GM21529 (cell line): ENCODE results near the gene TMEM248.
"Not testable (repeated sequence)": the region's sequence is repeated elsewhere in the genome, so short reads cannot be mapped to it uniquely, and the experiment has no call there.

Experiments used
- ATAC-seq: cut with Tn5 transposase; IDR thresholded peaks from one replicate; pipeline ENCODE4 v1.9.1; 2021; ENCODE audit not compliant: unreplicated experiment

TMEM248 gene

GRCh38 chr7:66995050-66995776 is 74.2 kb downstream of the TMEM248 start, which contains the start of gene SBDS:
Gene SBDS, minus strand, starts transcription at chr7:66995586. Its CDS starts 169 bp downstream, at chr7:66995417.
- ATAC-seq: peak; percentile 65

GRCh38 chr7:66996444-66997191 is 75.6 kb downstream of the TMEM248 start, which contains the start of gene TYW1:
Gene TYW1, plus strand, starts transcription at chr7:66996833. Its CDS starts 146 bp downstream, at chr7:66996979.
- ATAC-seq: peak; percentile 87

GRCh38 chr7:67000601-67001258 is 79.7 kb downstream of the TMEM248 start:
- ATAC-seq: not testable (repeated sequence)

GRCh38 chr7:67004145-67004544 is 83.1 kb downstream of the TMEM248 start:
- not testable (repeated sequence) for ATAC-seq

GRCh38 chr7:67006965-67007364 is 85.9 kb downstream of the TMEM248 start:
- no peak for ATAC-seq
